ENCODE data around the gene ZYG11B. TPM values are rescaled to one million over a fixed set of nuclear protein-coding genes. Genes with fewer than 3 reads are reported as not detected.
"Not testable (repeated sequence)": the region's sequence is repeated elsewhere in the genome, so short reads cannot be mapped to it uniquely, and the experiment has no call there.

The ZYG11B gene
- total RNA-seq, 1 donor from 2014 or later: 13.2 TPM

DNA sequence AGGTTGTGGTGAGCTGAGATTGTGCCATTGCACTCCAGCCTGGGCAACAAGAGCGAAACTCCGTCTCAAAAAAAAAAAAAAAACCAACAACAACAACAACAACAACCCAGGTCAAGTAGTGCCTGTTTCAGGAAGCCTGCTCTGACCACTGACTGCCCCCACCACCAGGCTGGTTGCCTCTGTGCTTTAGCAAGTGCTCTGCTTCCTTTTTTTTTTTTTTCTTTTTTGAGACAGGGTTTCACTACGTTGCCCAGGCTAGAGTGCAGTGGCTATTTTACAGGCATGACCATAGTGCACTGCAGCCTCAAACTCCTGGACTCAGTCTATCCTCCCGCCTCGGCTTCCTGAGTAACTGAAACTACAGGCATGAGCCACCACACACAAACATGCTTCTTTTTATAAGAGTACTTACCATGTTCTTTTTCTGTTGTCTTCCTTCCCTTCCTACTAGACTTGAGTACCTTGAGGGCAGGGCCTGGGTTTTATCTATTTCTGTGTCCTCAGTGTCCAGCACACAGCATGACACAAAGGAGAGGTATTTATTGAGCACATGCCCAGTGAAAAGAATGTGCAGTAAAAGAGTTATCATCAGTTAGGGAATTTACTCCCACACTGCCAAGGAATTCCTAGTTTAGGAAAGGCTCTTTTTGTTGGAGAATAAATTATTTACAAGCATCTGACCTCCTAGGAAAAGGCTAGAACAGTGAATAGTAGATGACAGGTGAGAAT is 18.2 kb upstream of the ZYG11B start:
- ATAC-seq: no peak

DNA sequence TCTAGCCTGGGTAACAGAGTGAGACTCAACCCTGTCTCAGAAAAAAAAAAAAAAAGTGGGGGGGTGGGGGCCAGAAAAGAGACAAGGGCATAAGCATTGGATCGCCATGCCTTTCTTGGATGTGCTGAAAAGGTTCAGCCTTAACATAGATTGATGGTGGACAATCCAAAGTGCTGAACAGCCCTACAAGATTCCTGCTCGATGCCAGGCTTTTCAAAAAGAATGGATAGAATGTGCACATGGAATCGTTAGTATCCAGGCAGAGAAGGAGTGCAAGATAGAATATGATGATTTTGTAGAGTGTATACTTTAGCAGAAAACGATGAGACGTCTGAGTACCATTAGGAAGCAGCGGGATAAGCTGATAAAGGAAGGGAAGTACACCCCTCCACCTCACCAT is 17.2 kb upstream of the ZYG11B start:
- ATAC-seq: no peak

DNA sequence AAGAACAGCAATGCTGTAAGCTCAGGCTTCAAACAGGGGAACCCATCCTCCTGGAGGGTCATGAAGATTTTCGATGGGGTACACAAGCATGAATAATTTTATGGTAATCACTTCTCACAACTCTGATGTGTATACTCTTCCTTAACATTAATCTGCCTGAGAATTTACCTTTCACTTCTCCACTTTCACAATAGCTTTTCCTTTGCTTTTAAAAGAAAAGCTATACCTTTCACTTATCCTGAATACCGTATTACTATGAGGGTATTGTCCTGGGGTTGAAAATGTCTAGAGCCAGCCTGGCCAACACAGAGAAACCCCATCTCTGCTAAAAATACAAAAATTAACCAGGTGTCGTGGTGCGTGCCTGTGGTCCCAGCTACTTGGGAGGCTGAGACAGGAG is 12.7 kb upstream of the ZYG11B start:
- no peak for ATAC-seq

GRCh38 chr1:52715296-52715695 is 11.0 kb upstream of the ZYG11B start:
- ATAC-seq: not testable (repeated sequence)

- no peak for ATAC-seq
These were observed 3.0 kb upstream of the ZYG11B start for GRCh38 chr1:52723260-52723659.

GRCh38 chr1:52725903-52726264 is 369 bp upstream of the ZYG11B start:
- no peak for ATAC-seq

DNA sequence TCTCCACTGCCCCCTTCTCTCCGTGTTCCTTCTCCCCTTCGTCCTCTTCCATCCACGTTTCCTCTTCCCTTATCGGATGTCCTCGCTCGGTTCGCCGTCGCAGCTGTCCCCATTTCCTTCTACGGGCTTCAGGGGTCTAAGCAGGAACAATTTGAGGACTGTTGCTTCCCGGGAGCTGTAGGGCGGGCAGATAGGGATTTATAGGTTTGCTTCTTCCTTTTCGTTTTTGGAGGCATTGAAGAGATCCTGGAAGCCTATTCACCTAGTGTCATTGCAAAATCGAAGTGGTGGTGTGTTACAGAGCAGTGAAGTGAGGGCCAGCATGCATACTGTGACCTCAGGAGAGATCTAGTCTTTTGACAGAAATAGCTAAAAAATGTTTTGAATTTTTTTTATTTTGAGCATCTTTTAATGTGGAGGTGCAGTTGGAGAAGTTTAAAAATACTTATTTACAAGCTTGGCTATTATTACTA is 897 bp downstream of the ZYG11B start:
- ATAC-seq: no peak

DNA sequence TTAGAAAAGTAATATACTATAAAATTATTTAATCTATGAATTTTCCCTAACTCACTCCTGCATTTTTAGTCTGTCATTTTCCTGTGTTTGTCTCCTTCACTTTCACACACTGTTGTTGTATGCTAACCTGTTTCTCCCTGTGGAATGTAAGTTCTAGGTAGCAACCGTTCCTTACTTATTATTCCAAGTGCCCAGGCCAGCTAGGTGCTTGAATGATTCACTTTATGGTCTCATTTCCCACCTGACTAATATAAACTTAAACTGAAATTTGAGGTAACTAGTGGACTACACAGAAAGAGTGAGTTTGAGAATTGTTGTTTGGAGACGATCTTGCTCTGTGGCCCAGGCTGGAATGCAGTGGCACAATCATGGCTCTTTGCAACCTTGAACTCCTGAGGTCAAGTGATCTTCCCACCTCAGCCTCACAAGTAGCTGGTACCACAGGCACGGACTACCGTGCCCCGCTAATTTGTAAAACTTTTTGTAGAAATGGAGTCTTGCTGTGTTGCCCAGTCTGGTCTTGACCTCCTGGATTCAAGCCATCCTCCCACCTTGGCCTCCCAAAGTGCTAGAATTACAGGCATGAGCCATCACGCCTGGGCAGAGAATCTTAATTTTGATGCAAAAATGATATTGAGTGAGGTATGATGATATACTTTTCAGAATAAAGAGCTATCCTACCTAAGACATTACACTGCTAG is 1.9 kb downstream of the ZYG11B start:
- no peak for ATAC-seq

- no peak for ATAC-seq
These were observed 7.1 kb downstream of the ZYG11B start for GRCh38 chr1:52733368-52733767.

GRCh38 chr1:52735371-52735770 is 9.1 kb downstream of the ZYG11B start:
- not testable (repeated sequence) for ATAC-seq

GRCh38 chr1:52738148-52738547 is 11.9 kb downstream of the ZYG11B start:
- ATAC-seq: no peak

DNA sequence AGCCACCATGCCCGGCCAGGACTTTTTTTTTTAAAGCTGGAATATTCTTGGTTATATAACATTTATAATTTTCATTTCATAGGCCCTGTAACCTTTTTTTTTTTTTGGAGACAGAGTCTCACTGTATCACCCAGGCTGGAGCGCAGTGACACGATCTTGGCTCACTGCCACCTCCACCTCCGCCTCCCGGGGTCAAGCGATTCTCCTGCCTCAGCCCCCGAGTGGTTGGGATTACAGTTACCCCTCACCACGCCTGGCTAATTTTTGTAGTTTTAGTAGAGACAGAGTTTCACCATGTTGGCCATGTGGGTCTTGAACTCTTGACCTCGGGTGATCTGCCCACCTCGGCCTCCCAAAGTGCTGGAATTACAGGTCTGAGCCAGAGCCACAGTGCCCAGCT is 12.6 kb downstream of the ZYG11B start:
- no peak for ATAC-seq

DNA sequence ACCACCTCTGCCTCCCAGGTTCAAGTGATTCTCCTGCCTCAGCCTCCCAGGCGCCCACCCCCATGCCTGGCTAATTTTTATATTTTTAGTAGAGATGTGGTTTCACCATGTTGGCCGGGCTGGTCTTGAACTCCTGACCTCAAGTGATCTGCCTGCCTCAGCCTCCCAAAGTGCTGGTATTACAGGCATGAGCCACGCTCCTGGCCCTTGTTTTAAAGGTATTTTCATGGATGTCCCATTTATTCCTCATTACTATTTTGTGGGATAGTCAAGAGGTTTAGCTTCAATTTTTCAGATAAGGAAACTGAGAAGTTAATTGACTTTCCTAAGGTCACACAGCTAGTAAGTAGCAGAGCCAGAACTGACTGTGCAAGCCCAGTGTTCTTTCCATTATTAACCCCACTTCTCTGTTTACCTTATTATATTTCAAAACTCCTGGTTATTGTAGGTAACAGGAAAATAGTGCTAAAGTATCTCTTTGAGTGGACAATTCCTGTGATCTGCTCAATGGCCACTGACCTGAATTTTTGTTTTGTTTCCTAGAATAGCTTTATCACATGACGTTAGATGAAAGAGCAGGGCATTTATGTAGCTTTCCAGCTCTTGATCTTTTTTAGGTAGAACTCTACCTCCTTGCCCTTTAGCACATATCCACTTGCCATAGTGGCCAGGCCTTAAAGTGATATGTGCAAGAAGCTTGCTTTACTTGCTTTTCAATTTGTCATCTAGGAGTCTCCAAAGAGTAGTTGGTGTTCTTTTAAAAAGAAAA is 13.6 kb downstream of the ZYG11B start:
- no peak for ATAC-seq

- no peak for ATAC-seq
These were observed 15.0 kb downstream of the ZYG11B start for GRCh38 chr1:52741259-52741658.

- ATAC-seq: no peak
These were observed 19.9 kb downstream of the ZYG11B start for GRCh38 chr1:52746189-52746588.

GRCh38 chr1:52747450-52747849 is 21.2 kb downstream of the ZYG11B start:
- ATAC-seq: no peak

- no peak for ATAC-seq
These were observed 21.9 kb downstream of the ZYG11B start for GRCh38 chr1:52748119-52748518.

DNA sequence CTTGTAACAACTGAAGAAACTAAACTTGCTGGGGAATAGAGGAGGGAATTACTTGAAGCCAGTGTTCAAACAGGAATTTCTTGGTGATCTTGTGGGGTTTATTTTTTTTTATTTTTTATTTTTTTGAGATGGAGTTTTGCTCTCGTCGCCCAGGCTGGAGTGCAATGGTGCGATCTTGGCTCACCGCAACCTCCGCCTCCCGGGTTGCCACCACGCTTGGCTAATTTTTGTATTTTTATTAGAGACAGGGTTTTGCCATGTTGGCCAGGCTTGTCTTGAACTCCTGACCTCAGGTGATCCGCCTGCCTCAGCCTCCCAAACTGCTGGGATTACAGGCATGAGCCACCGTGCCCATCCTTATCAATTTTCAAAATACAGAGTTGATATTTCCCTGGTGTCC is 23.2 kb downstream of the ZYG11B start:
- ATAC-seq: not testable (repeated sequence)

DNA sequence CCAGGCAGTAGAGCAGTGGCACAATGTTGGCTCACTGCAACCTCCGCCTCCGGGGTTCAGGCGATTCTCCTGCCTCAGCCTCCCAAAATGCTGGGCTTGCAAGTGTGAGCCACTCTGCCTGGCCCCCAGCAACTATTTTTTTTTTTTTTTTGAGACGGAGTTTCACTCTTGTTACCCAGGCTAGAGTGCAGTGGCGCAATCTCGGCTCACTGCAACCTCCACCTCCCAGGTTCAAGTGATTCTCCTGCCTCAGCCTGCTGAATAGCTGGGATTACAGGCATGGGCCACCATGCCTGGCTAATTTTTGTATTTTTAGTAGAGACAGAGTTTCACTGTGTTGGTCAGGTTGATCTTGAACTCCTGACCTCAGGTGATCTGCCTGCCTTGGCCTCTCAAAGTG is 23.9 kb downstream of the ZYG11B start:
- not testable (repeated sequence) for ATAC-seq

- ATAC-seq: no peak
These were observed 25.6 kb downstream of the ZYG11B start for GRCh38 chr1:52751589-52752483.

GRCh38 chr1:52752484-52752826 is 26.2 kb downstream of the ZYG11B start:
- no peak for ATAC-seq

DNA sequence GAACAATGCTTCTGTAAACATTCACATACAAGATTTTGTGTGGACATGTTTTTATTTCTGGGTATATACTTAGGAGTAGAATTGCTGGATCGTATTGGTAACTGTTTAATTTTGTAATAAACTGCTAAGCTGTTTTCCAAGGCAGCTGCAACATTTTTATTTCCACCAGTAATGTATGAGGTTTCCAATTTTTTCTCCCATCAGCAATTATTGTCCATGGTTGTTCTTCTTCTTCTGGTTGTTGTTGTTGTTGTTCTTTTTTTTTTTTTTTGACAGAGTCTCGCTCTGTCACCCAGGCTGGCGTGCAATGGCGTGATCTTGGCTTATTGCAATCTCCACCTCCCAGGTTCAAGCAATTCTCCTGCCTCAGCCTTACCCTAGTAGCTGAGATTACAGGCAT is 26.9 kb downstream of the ZYG11B start:
- no peak for ATAC-seq

DNA sequence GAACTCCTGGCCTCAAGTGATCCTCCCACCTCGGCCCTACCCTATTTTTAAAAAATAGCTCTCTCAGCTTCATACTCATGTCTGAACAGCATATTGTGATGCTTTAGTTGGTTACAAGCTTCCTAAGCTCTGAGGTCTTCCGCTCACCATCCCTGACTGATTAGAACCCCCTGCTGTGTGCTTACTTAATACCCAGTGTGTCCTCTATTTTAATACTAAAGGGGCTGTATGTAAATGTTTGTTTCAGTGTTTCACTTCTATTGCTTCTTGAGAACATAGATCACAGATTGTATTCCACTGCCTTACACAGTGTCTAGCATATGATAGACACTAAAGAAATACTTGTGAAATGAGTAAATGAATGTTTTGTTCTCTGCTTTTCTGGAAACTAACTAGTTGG is 29.8 kb downstream of the ZYG11B start:
- ATAC-seq: no peak
